ENCODE data around the gene CYP21A2. TPM values are rescaled to one million over a fixed set of nuclear protein-coding genes. Genes with fewer than 3 reads are reported as not detected.
"Not testable (repeated sequence)": the region's sequence is repeated elsewhere in the genome, so short reads cannot be mapped to it uniquely, and the experiment has no call there.

CYP21A2 gene
- total RNA-seq, 1 donor: 0.72 TPM

DNA sequence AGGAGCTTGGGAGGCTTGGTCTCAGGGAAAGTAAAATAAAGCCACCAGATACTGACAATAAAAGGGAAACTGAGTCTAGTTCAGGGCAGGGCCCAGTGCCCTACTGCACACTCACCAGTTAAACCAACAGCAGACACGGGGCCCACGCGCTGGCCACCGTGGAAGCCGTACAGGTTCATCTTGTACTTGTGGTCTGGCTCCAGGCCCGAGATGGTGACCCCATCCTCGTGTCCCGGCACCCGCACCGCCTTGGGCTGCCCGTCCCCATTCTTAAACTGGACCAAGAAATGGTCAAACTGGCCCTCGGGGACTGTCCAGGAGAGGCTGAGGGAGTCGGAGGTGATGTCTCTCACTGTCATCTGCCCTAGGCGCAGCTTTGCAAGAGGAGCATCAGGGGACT, 26.5 kb downstream of the CYP21A2 start:
- H3K27me3 ChIP-seq (ENCODE audit: insufficient read depth, low read length): peaks cover 14% of the 10 kb centered on the region
- no peak overlapping the region for H3K4me2 ChIP-seq (ENCODE audit: insufficient read depth, low read length)
- no peaks in the 10 kb centered on the region for H3K4me1 ChIP-seq (ENCODE audit: insufficient read depth, low read length)
- no peaks in the 10 kb centered on the region for H4K20me1 ChIP-seq (ENCODE audit: insufficient read depth, low read length)
- no peak for DNase-seq (ENCODE audit: insufficient read length, low spot score, missing footprints)
- H3K79me2 ChIP-seq (ENCODE audit: insufficient read depth, low read length): no peaks in the 10 kb centered on the region
- TF ChIP-seq, protein P1, sequence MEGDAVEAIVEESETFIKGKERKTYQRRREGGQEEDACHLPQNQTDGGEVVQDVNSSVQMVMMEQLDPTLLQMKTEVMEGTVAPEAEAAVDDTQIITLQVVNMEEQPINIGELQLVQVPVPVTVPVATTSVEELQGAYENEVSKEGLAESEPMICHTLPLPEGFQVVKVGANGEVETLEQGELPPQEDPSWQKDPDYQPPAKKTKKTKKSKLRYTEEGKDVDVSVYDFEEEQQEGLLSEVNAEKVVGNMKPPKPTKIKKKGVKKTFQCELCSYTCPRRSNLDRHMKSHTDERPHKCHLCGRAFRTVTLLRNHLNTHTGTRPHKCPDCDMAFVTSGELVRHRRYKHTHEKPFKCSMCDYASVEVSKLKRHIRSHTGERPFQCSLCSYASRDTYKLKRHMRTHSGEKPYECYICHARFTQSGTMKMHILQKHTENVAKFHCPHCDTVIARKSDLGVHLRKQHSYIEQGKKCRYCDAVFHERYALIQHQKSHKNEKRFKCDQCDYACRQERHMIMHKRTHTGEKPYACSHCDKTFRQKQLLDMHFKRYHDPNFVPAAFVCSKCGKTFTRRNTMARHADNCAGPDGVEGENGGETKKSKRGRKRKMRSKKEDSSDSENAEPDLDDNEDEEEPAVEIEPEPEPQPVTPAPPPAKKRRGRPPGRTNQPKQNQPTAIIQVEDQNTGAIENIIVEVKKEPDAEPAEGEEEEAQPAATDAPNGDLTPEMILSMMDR (IDR thresholded peaks at IDR 0.05; ENCODE audit: extremely low read depth, low read depth, low read length): no peak
- H3K9me3 ChIP-seq (ENCODE audit: low read depth, low read length): no peaks in the 10 kb centered on the region
- no peak overlapping the region for H3K4me3 ChIP-seq (ENCODE audit: insufficient read depth, low read length)
- no peaks in the 10 kb centered on the region for H3K36me3 ChIP-seq (ENCODE audit: insufficient read depth, low read length)
- no peak overlapping the region for H3K27ac ChIP-seq (ENCODE audit: low read depth, low read length)
- H2AFZ ChIP-seq (ENCODE audit: low read length): no peak overlapping the region

DNA sequence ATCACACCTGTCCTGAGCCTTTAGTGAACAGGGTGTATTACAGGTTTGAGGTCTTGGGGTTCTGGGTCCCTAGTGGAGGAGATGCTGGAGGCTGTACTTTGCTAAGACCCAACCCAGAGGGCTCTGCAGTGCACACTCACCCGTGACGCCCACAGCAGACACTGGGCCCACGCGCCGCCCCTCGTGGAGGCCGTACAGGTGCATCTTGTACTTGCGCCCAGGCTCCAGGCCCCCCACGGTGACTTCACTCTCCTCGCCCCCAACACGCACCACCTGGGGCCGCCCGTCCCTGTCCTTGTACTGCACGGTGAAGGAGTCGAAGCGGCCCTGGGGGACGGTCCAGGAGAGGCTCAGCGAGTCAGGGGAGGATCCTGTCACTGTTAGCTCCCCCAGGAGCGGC, 29.3 kb downstream of the CYP21A2 start:
- not testable (repeated sequence) for H3K79me2 ChIP-seq (ENCODE audit: insufficient read depth, low read length); H3K4me3 ChIP-seq (ENCODE audit: insufficient read depth, low read length); H3K4me2 ChIP-seq (ENCODE audit: insufficient read depth, low read length); H3K27ac ChIP-seq (ENCODE audit: low read depth, low read length); H4K20me1 ChIP-seq (ENCODE audit: insufficient read depth, low read length); H3K36me3 ChIP-seq (ENCODE audit: insufficient read depth, low read length); H2AFZ ChIP-seq (ENCODE audit: low read length); DNase-seq (ENCODE audit: insufficient read length, low spot score, missing footprints); H3K4me1 ChIP-seq (ENCODE audit: insufficient read depth, low read length); H3K9me3 ChIP-seq (ENCODE audit: low read depth, low read length)
- H3K27me3 ChIP-seq (ENCODE audit: insufficient read depth, low read length): peaks cover 23% of the 10 kb centered on the region

DNA sequence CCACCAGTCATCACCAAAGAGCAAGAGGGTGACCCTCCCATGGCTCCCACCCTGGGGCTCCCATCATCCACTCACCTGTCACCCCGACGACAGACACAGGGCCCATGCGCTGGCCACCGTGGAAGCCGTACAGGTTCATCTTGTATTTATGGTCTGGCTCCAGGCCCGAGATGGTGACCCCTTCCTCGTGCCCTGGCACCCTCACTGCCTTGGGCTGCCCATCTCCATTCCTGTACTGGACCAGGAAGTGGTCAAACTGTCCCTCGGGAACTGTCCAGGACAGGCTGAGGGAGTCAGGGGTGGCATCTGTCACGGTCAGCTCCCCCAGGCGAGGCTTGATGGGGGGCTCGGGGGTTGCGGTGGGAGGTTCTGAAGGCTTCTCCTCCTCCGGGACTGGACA, 30.1 kb downstream of the CYP21A2 start:
- DNase-seq (ENCODE audit: insufficient read length, low spot score, missing footprints): not testable (repeated sequence)

DNA sequence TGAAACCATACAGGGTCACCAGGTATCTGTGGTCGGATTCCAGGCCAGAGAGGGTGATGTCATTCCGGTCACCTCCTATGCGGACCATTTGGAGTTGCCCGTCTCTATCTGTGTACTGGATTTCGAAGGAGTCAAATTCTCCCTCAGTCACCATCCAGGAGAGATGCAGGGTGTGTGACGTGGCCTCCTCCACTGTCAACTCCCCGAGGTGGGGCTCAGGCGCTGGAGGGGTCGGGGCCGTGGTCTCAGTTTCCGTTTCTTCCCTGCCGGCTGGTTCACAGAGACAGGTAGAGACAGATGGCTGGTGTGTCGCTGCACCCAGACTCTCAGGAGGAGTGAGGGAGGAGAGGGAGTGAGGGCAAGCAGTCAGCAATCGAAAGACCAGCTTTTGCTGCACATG, 30.7 kb downstream of the CYP21A2 start:
- Histone ChIP-seq H3K36me3 (ENCODE audit: insufficient read depth, low read length) (no peaks in the 10 kb centered on the region), H3K4me3 (ENCODE audit: insufficient read depth, low read length) (no peak overlapping the region), H4K20me1 (ENCODE audit: insufficient read depth, low read length) (no peaks in the 10 kb centered on the region), H3K27ac (ENCODE audit: low read depth, low read length) (no peak overlapping the region), H3K4me2 (ENCODE audit: insufficient read depth, low read length) (no peak overlapping the region), H3K79me2 (ENCODE audit: insufficient read depth, low read length) (no peaks in the 10 kb centered on the region), H3K9me3 (ENCODE audit: low read depth, low read length) (no peaks in the 10 kb centered on the region), H3K4me1 (ENCODE audit: insufficient read depth, low read length) (no peaks in the 10 kb centered on the region), H2AFZ (ENCODE audit: low read length) (no peak overlapping the region), H3K27me3 (ENCODE audit: insufficient read depth, low read length) (peaks cover 23% of the 10 kb centered on the region)
- DNase-seq (ENCODE audit: insufficient read length, low spot score, missing footprints): no peak
- TF ChIP-seq, protein P1 (IDR thresholded peaks at IDR 0.05; ENCODE audit: extremely low read depth, low read depth, low read length): no peak

More for the DNA sequence above, 30.1 kb downstream of the CYP21A2 start:
- not testable (repeated sequence) for H3K4me2 ChIP-seq (ENCODE audit: insufficient read depth, low read length); H2AFZ ChIP-seq (ENCODE audit: low read length); H4K20me1 ChIP-seq (ENCODE audit: insufficient read depth, low read length); H3K79me2 ChIP-seq (ENCODE audit: insufficient read depth, low read length); H3K27ac ChIP-seq (ENCODE audit: low read depth, low read length); H3K36me3 ChIP-seq (ENCODE audit: insufficient read depth, low read length); H3K9me3 ChIP-seq (ENCODE audit: low read depth, low read length); H3K4me1 ChIP-seq (ENCODE audit: insufficient read depth, low read length); H3K4me3 ChIP-seq (ENCODE audit: insufficient read depth, low read length)
- H3K27me3 ChIP-seq (ENCODE audit: insufficient read depth, low read length): peaks cover 23% of the 10 kb centered on the region

DNA sequence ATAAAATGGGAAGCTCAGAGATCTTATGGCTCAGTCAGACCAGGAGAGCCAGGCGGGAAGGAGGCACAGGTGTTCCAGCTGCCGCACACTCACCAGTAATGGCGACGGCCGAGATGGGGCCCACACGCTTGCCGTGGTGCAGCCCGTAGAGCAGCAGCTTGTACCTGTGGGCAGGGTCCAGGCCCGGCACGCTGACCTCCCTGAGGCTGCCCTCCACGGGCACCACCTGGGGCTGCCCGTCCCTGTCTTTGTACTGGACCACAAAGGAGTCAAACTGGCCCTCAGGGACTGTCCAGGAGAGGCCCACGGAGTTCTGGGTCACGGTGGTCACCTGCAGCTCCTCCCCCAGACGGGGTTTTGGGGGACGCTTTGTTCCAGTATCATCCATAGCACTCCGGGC, 31.2 kb downstream of the CYP21A2 start:
- TF ChIP-seq, protein P1 (IDR thresholded peaks at IDR 0.05; ENCODE audit: extremely low read depth, low read depth, low read length): no peak
- Histone ChIP-seq H3K4me1 (ENCODE audit: insufficient read depth, low read length) (no peaks in the 10 kb centered on the region), H3K4me2 (ENCODE audit: insufficient read depth, low read length) (no peak overlapping the region), H3K4me3 (ENCODE audit: insufficient read depth, low read length) (no peak overlapping the region), H3K36me3 (ENCODE audit: insufficient read depth, low read length) (no peaks in the 10 kb centered on the region), H4K20me1 (ENCODE audit: insufficient read depth, low read length) (no peaks in the 10 kb centered on the region), H3K79me2 (ENCODE audit: insufficient read depth, low read length) (no peaks in the 10 kb centered on the region), H3K9me3 (ENCODE audit: low read depth, low read length) (no peaks in the 10 kb centered on the region), H3K27me3 (ENCODE audit: insufficient read depth, low read length) (peaks cover 26% of the 10 kb centered on the region), H3K27ac (ENCODE audit: low read depth, low read length) (no peak overlapping the region), H2AFZ (ENCODE audit: low read length) (no peak overlapping the region)
- DNase-seq (ENCODE audit: insufficient read length, low spot score, missing footprints): no peak

Measured in osteoblast (primary cell).